NCI-H748 treated with DMSO at 0.1 percent for 48 hours (cell line): ENCODE data around the gene MNT.

Source experiments
- DNase-seq: peaks from one replicate; lab custom pipeline; 2025; lab: John Stamatoyannopoulos, UW

Gene MNT

DNA sequence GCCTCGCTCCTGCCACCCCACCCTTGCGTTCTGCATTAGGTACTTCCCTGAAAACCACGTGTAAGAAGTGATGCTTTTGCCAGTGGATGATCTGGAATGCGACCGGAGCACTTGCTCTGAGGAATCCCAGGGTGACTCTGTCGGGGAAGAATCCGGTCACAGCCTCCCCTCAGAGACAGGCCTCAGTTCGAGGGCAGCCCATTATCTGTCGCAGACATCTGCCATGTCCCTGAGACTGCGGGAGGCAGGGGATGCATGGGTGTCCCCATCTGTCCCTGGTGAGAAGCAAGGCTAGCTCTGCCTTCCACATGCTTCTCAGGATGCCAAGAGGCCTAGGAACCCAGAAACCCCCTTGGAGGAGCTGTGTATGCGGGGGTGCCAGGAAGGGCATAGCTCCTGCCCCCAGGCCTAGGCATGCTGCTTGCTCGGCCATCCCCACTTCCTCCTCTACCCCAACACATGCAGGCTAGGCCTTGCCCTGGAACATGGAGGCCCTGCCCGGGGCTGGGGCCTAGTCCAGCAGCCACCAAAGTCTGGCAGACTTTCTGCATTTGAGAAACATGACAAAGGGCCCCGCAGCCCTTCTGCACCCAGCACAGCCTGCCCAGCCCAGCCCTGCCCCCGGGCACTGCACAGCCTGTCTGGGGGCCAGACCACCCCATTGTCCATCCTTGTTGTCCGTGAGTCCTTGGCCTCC is 20.5 kb downstream of the MNT start:
- no peak for DNase-seq

DNA sequence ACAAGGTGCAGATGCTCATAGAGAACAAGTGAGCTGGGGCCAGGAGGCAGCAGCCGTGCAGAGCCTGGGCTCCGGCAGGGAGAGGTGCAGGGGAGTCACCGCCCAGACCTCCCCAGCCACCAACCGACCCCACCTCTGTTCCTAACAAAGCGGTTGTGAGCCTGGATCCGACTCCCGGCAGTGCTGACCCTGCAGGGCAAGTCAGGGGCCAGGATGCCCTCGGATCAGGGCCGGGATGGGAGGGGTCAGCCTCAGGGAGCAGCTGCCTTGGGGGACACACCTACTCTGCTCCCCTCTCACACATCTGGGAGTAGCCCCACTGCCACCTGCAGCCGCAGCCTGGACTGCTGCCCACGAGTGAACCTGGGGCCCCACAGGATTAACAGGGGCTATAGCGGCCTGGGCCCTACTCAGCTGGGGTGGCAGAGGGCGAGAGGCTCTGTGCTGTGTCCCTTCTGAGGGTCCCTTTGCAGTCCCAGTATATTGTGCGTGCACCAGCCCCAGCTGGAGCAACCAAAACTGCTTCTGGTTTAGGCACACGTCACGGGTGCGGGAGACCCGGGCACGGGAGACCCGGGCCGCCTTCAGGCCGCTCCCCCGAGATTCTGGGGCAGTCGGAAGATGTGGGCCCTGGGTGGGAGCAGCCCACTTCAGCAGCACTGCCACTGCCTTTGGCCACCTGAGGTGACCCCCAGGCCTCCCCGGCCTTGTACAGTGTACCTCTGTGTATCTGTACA is 21.2 kb downstream of the MNT start:
- DNase-seq = no peak

DNA sequence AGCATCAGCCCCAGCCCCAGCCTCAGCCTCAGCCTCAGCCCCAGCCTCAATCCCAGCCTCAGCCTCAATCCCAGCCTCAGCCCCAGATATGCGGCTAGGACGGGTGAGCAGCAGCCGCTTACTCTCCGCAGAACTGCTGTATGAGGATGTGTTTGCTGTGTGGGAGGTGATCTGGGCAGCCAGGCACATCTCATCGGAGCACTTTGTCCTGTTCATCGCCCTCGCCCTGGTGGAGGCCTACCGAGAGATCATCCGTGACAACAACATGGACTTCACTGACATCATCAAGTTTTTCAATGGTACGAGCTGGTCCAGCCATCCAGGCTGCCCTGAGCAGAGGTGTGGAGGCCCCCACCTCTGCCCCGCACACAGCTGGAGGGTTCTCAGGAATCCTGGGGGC is 22.0 kb downstream of the MNT start:
- no peak for DNase-seq

DNA sequence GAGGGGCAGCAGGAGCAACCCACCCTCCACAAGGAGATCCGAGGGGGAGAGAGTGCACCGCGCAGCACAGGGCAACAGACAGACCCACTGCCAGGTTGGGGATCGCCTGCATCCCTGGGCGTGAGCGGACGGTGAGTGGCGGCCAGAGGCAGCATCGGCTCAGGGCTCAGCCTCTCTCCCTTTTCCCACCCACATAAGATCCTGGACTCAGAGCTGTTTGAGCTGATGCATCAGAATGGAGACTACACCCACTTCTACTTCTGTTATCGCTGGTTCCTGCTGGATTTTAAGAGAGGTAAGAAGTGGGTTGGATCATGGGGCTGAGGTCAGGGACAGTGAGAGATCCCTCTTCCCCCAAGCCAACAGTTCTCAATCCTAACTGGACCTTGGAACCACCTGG is 23.2 kb downstream of the MNT start:
- no peak for DNase-seq

DNA sequence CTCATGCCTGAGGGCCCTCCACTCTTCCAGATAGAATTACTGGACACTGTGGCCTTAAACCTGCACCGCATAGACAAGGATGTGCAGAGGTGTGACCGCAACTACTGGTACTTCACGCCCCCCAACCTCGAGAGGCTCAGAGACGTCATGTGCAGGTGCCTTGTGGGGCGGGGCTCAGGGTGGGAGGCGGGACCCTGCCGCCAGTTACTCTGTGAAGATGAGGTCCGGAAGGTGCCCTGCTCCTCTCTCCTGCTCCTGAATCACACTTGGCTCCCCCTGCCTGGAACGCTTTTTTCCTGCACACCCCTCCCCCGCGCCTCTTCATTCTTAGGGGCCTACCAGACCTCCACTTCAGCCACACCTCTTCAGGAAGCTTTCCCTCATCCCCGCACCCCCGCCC is 24.8 kb downstream of the MNT start:
- DNase-seq = no peak

DNA sequence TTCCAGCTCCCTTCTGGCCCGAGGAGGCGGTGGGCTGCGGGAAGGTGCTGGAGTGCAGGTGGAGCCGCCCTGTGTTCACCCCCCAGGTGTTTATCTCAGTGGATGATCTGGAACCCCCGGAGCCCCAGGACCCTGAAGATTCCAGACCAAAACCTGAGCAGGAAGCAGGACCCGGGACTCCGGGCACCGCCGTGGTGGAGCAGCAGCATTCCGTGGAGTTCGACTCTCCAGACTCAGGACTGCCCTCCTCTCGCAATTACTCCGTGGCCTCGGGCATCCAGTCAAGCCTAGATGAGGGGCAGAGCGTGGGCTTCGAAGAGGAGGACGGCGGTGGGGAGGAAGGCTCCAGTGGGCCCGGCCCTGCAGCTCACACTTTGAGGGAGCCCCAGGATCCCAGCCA is 25.5 kb downstream of the MNT start:
- DNase-seq = no peak

DNA sequence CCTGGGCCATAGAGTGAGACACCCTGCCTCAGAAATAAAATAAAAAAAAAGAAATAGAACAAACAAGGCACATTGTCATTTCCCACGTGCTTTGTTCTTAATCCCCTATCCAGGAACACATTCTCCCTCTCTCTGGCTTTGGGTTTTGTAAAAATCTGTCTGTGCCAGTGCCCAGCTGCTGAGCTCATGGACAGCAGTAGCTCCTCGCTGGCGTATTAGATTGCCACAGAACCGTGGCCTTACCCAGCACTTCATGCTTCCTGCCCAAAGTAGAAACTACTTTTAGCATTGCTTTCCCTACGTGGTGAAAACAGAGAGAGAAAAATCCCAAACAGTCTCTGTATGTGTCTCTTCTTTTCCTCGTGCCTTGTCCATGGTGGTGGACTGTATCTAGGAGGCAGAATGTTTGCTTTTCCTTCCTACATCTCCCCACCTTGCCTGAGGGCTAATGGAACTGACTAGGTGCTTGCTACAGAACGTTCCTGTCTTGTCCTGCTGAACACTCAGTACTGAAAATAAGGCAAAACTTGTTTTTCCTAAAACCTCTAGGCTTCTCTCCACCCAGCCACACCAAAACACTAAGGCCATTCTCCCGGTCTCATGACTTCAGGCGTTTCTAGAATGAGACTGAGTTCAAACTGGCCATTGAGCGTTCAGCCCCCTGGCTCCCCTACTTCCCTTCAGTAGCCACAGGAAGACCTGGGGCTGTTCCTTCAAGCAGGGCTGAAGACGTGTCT is 26.1 kb downstream of the MNT start:
- DNase-seq = no peak

DNA sequence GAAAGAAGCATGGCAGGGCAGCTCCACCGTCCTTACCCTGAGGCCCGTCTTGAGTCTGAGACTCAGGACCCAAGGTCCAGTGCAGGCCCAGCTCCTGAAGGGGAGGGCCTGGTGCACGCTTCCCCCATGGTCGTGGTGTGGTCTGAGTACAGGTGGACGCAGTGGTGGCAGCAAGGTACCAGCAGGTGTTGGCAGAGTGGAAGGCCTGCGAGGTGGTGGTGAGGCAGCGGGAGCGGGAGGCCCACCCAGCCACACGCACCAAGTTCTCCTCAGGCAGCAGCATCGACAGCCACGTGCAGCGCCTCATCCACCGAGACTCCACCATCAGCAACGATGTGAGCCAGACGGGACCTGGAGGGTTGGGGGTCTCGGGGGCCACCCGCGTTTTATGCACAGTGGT is 27.7 kb downstream of the MNT start:
- DNase-seq = no peak

DNA sequence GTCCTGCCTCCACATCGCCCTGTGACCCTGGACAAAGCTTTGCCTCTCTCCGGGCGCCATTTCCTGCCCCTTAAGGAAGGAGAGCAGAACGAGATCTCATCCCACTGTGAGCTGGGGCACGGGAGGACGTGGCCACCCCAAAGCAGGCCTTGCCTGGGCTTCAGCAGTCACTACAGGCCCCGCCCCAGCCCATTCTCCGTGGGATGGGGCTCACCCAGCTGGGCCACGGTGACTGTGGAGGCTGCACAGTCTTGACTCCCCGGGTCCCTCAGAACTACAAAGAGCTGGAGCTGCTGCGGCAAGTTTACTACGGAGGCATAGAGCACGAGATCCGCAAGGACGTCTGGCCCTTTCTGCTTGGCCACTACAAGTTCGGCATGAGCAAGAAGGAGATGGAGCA is 28.2 kb downstream of the MNT start:
- DNase-seq = no peak

DNA sequence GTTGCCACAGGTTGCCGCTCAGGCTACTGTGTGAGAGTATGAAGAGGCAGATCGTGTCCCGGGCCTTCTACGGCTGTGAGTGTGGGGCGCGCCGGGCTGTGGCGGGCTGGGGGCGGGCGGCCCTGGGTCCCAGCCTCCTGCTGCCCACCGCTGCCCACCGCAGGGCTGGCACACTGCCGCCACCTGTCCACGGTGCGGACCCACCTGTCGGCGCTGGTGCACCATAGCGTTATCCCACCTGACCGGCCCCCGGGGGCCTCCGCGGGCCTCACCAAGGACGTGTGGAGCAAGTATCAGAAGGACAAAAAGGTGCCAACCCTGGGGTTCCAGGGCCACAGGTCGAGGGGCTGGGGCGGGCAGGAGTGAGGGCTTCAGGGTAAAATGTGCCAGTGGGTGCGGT is 28.7 kb downstream of the MNT start:
- no peak for DNase-seq

DNA sequence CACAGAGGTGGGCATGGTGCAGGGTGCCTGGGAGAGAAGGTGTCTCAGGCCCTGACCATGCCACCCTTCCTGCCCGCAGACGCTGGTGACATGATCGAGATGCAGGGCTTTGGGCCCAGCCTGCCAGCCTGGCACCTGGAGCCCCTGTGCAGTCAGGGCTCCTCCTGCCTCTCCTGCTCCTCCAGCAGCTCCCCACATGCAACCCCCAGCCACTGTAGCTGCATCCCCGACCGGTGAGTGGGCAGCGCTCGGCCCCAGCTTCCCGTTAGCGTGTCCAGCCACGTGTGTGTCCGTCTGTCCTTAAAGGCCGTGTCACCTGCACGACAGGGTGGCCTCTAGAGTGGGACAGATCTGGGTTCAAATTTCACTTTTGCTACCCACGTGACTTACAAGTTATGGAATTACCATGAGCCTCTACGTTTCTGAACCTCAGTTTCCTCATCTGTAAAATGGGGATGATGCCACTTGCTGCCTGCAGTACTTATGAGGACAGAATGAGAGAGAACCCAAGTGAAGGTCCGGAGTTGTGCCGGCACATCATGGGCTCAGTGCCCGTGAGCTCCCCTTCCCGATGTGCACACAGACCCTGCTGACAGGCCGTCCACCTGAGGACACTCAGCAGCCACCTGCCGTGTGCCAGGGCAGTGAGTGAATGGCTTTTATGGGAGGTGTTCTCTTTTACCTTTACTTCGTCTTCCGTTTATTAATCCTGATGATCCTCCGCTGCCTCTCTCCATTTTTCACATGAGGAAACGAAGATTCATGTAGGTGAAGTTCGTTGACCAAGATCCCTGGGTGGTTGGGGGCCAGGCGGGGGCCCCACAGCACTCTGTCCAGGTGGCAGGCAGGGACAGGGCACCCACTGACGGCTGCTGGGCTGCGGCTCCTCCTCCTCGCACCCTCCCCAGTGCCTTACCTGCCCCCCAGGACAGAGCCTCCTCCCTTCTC is 29.4 kb downstream of the MNT start:
- no peak for DNase-seq

DNA sequence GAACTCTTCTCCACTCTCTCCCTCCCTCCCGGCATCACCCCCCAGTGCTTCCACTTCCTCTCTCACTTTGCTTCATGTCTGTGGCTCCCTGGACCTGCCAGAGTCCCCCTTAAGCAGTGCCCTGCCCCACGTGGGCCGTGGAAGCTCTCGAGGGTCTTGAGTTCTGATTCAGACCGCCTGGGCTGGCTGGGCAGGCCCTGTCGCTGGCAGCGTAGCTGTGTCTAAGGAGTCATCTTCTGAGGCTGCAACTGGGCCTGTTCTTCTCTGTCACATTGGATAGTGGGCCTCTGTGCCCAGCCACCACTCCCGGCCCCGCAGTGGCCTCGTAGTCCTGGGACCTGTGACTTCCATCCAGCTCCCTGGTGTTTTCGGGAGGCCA is 30.7 kb downstream of the MNT start:
- no peak for DNase-seq

DNA sequence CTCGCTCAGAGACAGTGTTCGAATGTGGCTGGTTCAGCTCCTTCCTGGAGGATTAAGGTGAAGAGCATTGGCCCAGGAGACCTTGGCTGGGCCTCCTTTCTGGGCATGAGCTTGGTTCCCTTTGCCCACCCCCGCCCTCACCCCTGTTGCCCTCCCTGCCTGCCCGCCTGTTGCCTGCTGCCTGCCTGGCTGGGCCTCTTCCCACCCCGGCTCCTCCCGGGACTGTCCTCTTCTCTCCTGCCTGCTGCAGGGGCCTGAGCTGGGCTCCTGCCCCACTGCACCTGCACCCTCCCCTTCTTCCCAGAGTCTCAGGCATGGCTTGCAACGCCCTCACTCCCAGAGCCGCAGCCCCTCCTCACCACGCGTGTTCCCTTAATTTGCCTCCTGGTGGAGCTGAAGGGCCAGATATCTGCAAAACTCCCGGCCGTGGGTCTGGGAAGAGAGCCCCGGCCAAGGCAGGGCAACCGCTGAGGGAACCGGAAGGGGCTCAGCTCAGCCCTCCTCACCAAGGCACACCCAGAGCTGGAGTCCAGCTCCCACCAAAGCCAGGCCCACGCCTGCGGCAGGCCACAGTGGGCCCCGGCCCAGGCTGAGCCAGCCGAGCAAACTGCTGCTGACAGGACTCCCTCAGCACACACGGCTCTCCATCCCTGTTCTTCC is 31.2 kb downstream of the MNT start:
- no peak for DNase-seq

DNA sequence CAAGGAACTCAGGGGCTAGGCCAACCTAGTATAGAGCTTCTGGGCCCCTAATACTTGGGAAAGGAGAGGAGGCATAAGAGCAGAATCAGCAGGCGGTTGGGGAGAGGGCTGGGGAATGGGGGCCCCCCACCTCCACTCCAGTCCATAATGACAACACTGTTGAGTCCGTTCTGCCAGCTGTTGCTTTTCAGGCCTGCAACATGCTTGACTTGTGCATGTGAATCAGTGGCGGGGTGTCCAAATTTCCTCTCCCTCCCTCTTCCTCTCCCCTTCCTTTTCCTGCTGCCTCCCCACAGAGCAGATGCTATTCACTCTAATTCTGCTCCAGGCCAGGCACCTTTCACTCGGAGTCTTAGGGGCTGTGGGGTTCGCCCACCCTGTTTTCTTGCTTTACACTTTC is 31.8 kb downstream of the MNT start:
- no peak for DNase-seq

DNA sequence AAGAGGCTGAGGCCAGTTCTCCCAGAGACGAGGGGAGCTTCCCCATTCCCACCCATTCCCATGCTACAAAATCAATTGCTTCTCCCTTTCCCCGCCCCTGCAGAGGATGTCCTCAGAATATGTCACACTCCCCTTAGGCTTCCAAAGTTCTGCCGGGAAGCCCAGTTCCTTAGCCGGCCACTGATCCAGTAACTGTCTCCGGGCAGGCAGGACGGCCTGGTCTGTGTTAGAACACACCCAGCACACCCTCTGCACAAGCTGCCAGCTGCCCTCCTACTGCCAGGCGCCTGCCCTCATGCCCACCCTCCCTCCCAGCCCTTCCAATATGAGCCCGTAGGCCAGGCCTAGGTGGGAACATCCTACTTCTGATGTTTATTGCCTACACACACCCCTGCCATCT is 32.5 kb downstream of the MNT start:
- no peak for DNase-seq

DNA sequence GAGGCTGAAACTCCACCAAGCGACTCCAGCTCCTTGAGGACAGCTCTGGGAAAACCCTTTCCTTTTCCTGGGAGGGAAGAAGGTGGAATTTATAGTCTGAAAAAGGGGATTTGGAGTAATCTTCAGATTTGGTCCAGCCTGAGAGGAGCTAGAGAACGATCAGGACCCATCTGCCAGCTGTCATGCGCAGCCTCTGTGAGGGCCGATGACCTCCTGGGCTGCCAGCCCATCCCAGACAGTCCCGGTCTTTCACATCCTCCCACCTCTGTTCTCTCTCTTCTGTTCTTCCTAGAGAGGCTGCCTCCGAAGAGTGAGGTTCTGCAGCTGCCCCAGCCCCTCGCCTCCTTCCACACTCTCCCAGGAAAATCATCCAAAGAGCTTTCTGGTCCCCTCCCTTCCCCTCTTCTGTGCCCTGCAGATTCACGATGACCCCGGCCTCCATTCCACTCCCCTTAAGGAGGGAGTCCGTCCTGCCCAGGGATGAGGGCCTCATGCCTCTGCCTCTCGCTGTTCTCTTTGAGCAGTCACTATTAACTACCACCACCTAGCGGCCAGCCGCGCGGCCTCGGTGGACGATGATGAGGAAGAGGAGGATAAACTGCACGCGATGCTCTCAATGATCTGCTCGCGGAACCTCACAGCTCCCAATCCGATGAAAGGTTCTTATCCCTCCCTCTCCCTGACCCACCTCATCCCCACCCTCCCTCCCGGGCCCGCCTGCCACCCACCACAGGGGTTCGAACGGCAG is 33.9 kb downstream of the MNT start:
- DNase-seq = no peak

DNA sequence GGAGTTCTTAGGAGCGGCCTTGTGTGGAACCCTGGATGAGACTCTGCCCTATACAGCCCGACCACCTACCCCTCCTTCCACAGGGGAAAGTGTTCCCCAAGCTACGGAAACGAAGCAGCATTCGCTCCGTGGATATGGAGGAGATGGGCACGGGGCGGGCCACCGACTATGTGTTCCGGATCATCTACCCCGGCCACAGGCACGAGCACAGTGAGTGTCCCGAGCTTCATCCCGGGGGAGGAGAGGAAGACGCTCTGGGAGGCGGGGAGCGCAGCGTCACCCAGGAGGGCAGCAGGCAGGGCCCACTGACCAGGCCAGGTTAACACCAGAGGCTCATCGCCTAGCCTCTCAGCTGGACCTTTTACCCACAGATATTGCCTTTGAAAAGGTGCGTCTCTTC is 35.7 kb downstream of the MNT start:
- DNase-seq = no peak

DNA sequence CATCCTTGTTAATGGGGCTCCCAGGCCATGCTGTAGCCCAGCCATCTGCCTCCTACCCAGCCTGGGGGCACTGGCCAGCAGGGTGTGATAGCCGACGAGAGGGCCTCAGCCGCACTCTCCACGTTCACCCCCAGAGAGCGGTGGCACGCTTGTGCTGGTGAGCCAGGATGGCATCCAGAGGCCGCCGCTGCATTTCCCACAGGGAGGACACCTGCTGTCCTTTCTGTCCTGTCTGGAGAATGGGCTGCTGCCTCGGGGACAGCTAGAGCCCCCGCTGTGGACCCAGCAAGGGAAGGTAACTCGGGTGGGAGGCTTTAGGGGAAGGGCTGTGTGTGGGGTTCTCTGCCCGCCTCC is 36.1 kb downstream of the MNT start:
- DNase-seq = no peak

DNA sequence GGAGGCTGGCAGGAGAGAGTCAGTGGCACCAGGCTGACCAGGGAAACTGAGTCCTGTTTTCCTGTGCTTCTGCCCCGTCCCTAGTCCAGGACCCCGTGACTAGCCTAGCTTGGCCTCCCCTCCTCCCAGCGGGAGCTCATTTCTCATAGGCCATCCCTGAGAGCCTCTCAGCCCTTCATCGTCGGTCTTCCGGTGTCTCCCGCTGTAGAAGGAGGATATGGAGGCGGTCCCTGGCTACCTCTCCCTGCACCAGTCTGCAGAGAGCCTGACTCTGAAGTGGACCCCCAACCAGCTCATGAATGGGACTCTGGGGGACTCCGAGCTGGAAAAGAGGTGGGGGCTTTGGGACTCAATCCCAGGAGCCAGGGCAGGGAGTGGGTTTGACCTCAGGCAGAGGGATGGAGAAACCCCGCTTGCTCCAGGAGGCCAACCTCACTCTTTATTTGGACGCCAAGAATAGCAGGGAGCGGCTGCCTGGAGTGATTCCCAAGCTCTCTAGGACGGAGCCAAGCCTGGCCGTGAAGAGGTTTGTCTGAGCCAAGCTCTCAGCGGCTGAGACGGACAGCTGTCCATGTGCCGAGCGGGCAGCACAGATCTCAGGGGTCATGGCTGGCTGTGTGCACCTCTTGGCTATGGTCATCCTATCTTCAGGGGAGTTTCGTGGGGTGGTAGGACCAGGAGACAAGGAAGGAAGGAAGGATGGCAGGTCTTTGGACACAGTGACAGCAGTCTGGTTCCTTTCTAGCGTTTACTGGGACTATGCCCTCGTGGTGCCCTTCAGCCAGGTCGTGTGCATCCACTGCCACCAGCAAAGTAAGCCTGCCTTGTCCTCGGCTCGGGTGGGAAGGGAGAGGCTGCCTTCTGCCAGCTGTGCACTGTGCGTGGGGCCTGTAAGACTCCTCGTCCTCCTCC is 36.8 kb downstream of the MNT start:
- no peak for DNase-seq

DNA sequence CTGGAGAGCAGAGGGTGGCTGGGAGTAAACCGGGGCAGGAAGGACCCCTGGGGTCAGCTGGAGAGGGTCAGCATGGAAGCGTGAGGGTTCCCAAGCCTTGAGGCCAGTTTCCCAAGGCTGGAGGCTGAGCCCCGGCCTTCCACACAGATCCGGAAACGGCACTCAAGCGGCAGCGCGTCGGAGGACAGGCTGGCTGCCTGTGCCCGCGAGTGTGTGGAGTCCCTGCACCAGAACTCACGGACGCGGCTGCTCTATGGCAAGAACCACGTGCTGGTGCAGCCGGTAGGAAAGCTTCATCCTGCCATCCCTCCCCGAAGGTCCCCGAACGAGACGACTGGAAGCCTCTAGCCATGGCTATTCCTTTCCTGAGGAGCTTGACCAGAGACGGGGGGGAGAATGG is 37.5 kb downstream of the MNT start:
- DNase-seq = no peak
